ENCODE measurements around the gene FLRT2. TPM values are rescaled to one million over a fixed set of nuclear protein-coding genes. Genes with fewer than 3 reads are reported as not detected.

FLRT2 gene
- total RNA-seq, 1 experiment from 2014 or later: 45.0 TPM

- no peak for DNase-seq (ENCODE audit: extremely low read depth, low read depth)
Measured at GRCh38 chr14:85594217-85594616, 64.3 kb downstream of the FLRT2 start.

DNA sequence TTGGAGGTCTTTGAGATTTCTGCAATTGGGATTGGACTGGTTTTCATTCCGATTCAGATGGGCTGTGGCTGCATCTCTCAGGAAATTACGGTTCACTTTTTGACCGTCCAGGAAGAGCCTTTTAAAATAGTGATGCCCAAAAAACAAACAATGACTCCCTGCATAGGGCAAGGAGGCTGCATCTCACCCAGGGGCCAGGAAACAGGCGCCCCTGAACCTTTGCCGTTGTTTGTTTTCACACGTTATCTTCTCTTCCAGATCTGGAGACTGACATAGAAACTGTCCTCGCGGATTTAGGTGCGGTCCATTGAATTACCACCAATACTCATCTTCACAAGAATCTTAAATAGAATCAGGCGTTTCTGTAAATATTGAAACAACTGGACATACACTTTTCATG is 66.0 kb downstream of the FLRT2 start:
- no peak for DNase-seq (ENCODE audit: extremely low read depth, low read depth)

DNA sequence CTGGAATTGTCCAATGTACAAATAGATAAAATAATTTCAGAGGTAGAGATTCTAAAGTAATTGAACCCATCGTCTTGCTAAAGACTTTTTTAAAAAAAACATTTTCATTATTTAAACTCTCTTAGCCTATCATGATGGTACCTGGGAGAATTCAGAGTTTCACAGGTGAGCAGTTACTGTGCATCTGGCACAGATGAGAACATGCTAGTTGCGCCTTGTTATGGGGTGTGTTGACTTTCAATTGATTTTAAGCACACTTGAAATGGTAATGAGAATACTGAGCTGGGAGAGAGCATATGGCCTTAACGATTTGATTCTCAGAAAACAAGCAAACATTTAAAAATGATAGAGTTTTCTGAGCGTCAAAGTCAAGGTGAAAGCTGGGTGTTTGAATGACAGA is 66.6 kb downstream of the FLRT2 start:
- DNase-seq (ENCODE audit: extremely low read depth, low read depth): no peak

- DNase-seq (ENCODE audit: extremely low read depth, low read depth): no peak
Measured at GRCh38 chr14:85597701-85598100, 67.8 kb downstream of the FLRT2 start.

DNA sequence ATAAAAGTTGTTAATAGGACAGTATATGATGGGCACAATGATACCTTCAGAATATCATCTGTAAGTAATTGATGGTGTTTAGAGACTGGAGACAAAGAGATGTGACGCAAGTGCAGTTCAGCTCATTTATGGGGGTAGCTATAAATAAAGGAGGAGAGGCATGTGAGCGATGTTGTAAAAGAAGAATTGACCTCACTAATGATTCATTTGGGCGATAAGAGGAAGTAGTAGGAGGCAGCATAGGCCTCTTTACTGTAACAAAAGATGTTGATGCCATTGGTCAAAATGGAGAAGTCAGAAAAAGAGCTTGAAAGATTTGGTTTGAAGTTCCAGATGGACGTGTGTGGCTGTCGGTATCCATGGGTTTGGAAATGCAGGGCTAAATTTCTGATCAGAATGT is 70.0 kb downstream of the FLRT2 start:
- DNase-seq (ENCODE audit: extremely low read depth, low read depth): no peak

DNA sequence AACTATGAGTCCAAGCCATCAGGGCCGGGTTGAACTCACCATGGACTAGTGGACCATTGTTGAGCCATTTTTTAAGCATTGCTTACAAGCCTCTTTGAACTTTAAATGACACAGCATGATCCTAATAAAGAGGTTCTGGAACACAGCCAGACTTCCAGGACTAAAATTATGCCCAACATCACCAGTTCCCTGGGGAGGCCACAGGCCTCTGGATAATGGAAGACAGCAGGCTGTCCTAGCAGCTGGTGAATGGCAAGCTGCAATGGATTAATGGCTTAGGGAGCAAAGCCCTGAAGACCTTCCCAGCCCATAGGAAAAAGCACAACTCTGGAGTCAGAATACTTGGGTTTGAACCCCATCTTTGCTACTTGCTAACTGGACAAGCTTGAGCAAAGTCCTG is 71.3 kb downstream of the FLRT2 start:
- no peak for DNase-seq (ENCODE audit: extremely low read depth, low read depth)

DNA sequence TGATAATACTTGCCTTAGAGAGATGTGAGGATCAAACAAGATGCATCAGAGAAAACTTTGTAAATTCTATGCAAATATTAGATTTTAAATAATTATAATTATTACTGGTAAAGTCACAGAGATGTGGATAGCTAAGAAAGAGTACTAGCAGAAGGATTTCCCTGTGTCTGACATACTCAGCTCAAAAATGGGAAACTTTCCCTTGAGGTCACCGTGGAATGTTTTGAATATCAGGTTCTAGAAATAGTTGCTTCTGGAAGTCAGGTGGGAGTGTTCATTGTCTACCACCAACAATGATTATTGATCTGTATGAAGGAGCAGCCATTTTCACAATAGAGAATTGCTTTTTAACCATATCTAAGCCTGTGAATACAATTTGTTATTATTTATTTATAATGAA is 71.7 kb downstream of the FLRT2 start:
- no peak for DNase-seq (ENCODE audit: extremely low read depth, low read depth)

DNA sequence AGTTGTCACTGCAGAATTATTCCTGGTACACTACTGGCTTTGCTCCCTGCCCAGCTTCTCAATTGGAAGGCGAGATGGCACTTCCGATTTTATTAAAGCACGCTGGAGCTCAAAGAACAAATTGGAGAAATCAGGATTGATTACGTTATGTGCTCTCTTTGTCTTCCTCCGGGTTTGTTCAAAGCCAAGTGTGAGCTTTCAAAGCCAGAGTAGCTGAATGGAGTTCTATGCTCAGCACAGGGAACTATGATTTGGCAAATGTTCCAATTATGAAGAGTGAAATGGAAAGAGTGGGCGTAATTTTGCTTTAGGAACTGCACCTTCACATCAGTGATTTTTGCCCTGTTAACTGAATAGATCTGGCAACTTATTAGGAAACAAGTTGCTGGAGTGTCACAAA is 72.4 kb downstream of the FLRT2 start:
- no peak for DNase-seq (ENCODE audit: extremely low read depth, low read depth)

DNA sequence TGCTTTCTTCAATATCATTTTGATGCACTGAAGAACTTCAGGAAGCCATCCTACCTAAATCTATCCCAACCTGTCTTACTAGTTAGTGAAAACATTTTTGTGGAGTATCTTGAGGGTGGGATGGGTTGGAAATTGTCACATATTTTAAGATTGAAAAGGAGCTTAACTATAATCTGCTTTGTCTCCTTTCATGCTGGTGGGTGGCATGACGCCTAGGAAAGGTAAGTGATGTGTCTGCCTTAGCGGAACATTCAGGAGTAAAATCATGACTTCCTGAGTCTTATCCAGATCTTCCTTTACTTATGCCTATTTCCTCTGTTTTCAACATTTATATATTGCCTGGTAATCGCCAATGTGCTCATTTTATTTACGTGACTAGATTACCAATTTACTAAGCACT is 74.1 kb downstream of the FLRT2 start:
- DNase-seq (ENCODE audit: extremely low read depth, low read depth): no peak

DNA sequence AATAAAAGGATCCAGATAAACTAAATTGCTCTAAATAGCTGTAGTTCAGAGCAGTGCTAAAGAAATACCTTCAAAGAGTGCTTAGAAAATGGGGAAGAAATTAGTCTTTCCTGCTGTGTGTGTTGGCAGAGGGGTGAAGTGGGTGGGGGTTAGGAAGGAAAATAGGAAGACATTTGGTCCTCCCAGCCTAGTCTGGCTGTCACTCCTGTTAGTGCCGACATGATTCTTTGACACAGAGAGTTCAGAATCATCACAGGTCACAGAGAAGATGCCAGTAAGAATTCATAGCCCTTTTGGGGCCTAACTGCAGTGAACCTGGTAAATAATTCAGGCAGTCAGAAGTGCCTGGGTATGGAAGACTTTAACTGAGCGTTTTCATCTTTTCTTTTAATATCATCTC is 74.8 kb downstream of the FLRT2 start:
- DNase-seq (ENCODE audit: extremely low read depth, low read depth): no peak

DNA sequence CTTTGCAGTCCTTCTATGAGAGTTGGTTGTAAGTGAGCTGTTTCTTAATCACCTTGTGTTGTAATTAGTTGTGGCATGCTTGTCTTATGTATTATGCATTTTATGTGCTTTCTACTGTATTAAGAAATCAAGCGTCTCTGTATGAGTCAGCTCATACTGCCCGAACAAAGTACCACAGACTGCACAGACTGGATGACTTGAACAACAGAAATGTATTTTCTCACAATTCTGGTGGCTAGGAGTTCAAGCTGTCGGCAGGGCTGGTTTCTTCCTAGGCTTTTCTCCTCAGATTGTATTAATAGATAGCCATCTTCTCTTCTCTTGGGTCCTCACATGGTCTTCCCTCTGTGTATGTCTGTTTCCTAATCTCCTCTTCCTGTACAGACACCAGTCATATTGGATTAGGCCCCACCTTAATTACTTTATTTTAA is 77.7 kb downstream of the FLRT2 start:
- DNase-seq (ENCODE audit: extremely low read depth, low read depth): no peak

- DNase-seq (ENCODE audit: extremely low read depth, low read depth): no peak
Measured at GRCh38 chr14:85613496-85613895, 83.6 kb downstream of the FLRT2 start.

DNA sequence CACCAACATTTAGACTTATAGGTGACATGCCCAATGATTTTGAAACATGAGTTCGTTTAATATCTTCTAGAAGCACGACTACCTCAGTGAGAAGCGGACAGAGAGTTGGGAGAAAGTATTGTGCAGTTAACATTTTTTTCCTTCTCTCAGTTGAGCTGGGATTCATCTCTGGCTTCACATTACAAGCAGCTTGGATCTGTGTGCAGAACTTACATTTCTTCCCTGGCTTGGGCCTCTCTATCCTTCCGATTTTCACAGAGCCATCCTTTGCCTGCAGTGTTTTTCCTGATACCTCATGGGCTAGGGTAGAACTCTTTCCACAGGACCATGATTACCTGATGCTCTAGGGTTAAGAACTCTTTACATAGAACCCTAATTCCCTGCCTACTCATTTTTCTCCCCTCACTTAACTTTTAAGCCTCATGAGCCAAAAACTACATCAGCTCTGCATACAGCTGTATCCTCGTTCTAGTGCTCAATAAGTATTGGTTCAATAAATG is 86.5 kb downstream of the FLRT2 start:
- DNase-seq (ENCODE audit: extremely low read depth, low read depth): no peak

DNA sequence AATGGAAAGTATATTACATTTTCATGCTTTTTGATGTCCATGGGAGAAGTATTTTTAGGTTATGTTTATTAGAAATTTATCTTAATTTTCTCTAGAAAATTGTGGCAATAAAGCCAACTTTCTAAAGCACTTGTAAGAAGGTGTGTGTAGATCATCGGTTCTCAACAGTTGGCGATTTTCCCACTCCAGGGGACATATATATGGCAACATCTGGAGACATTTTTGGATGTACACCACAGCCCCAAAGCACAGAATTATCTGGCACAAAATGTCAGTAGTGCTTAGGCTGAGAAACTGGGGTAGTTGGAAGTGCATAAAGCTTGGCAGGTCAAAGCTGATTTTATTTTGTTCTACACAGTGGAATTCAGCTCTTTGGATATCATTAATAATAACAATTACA is 86.9 kb downstream of the FLRT2 start:
- DNase-seq (ENCODE audit: extremely low read depth, low read depth): no peak

DNA sequence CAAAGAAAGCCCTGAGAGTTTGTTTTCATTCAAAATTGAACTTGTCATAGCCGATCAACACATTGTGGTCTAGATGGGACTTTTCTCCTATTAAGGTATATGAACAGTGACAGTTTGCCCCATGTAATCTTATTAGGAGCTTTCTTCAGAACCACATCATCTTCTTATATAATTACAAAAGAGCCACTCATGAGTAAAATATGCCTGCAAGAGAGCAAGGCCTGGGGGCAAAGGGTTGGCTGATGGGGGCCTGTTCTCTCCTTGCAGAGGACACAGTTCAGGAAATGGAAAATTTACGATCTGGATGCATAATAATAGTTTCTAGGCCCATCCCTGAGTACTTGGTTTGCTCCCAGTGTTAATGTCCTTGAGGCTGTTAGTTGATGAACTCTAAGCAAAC is 87.8 kb downstream of the FLRT2 start:
- no peak for DNase-seq (ENCODE audit: extremely low read depth, low read depth)

DNA sequence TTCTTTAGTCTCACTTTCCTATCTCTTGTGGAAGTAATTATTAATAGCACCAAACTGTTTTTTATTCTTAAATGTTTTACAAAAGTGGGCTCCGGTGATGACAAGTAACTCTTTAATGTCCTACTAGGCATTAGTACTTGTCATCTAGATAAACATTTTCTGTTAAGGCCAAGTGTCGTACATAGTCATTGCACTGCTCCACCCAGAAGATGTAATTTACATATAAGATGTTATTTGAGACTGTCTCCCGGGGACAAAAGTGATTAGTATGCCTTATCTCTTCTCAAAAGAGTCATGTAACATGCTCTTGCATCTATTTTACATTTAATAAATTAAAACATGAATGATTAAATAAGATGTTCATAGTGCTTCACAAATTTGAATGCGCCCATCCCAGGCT is 88.4 kb downstream of the FLRT2 start:
- no peak for DNase-seq (ENCODE audit: extremely low read depth, low read depth)

DNA sequence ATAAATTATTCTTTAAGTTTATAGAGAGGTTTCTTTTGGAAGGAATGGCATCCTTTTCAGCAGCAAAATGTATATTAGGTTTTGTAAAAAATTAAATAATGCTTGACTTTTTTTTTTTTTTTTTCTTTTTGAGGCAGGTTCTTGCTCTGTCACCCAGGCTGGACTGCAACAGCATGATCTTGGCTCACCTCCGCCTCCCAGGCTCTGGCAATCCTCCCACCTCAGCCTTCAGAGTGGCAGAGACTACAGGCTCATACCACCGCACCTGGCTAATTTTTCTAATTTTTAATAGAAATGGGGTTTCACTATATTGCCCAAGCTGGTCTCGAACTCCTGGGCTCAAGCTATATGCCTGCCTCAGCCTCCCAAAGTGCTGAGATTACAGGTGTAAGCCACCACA is 89.0 kb downstream of the FLRT2 start:
- DNase-seq (ENCODE audit: extremely low read depth, low read depth): no peak

DNA sequence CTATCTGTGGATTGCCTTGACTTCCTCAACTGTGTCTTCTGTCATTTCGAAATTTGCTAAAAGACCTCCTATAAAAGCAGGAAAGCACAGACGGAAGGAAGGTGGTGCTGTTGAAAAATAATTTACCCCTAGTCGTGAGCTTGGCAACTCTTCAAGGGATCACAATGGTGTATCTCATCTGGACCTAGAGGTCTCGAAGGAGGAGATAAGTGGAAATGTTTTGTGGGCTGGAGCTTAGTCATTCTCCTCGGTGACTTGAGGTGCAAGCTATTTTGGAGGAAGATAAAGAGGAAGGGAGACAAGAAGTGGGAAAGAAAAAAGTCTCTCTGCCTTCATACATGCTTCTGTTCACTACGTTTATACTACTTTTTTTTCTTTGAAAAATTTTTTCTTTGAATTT is 89.9 kb downstream of the FLRT2 start:
- no peak for DNase-seq (ENCODE audit: extremely low read depth, low read depth)

- DNase-seq (ENCODE audit: extremely low read depth, low read depth): no peak
Measured at GRCh38 chr14:85620947-85621346, 91.0 kb downstream of the FLRT2 start.

DNA sequence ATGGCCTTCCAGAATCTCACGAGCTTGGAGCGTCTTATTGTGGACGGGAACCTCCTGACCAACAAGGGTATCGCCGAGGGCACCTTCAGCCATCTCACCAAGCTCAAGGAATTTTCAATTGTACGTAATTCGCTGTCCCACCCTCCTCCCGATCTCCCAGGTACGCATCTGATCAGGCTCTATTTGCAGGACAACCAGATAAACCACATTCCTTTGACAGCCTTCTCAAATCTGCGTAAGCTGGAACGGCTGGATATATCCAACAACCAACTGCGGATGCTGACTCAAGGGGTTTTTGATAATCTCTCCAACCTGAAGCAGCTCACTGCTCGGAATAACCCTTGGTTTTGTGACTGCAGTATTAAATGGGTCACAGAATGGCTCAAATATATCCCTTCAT is 92.2 kb downstream of the FLRT2 start:
- DNase-seq (ENCODE audit: extremely low read depth, low read depth): no peak

GRCh38 chr14:85622986-85623685 is 93.2 kb downstream of the FLRT2 start:
- DNase-seq (ENCODE audit: extremely low read depth, low read depth): no peak

GRCh38 chr14:85625925-85626585 is 96.1 kb downstream of the FLRT2 start:
- no peak for DNase-seq (ENCODE audit: extremely low read depth, low read depth)

Measured in NCI-H460 (cell line).